Brain microvascular endothelial cell (primary cell): ENCODE measurements around the gene HNRNPAB.

ENCODE experiments used
- DNase-seq: peaks from one replicate; pipeline ENCODE4 v3.0.0-alpha.2; 2020
- H3K27ac ChIP-seq: fragments of 250-450 bp; sonication (Bioruptor Pico); 2 replicates; pipeline ENCODE4 v1.5.1; 2020; ENCODE audit warnings: mild to moderate bottlenecking, moderate library complexity
- H3K27me3 ChIP-seq: fragments of 250-450 bp; sonication (Bioruptor Pico); replicated peaks from 2 replicates; pipeline ENCODE4 v1.5.1; 2020; ENCODE audit warnings: mild to moderate bottlenecking
- H3K36me3 ChIP-seq: fragments of 250-450 bp; sonication (Bioruptor Pico); replicated peaks from 2 replicates; pipeline ENCODE4 v1.5.1; 2020; ENCODE audit warnings: mild to moderate bottlenecking
- H3K4me3 ChIP-seq: 2 replicates; pipeline ENCODE4 v1.5.1; 2011; ENCODE audit warnings: low read depth, mild to moderate bottlenecking, control low read depth, low read length, moderate library complexity
- in situ Hi-C: cut with HindIII; loops from 2 replicates; pipeline ENCODE4 v1.10.0; 2017; ENCODE audit warnings: low sequenced_read_pairs, low pct_ligation_motif_present
- TF ChIP-seq, protein P1 (sequence below): IDR thresholded peaks from 2 replicates; pipeline ENCODE4 v1.5.1; 2011; ENCODE audit warnings: low read depth, mild to moderate bottlenecking, moderate library complexity, low read length, control low read depth, inconsistent platforms; ENCODE audit errors: missing control alignments

Gene HNRNPAB

GRCh38 chr5:178215280-178216002 is 11.1 kb downstream of the HNRNPAB start:
- TF ChIP-seq, protein P1, sequence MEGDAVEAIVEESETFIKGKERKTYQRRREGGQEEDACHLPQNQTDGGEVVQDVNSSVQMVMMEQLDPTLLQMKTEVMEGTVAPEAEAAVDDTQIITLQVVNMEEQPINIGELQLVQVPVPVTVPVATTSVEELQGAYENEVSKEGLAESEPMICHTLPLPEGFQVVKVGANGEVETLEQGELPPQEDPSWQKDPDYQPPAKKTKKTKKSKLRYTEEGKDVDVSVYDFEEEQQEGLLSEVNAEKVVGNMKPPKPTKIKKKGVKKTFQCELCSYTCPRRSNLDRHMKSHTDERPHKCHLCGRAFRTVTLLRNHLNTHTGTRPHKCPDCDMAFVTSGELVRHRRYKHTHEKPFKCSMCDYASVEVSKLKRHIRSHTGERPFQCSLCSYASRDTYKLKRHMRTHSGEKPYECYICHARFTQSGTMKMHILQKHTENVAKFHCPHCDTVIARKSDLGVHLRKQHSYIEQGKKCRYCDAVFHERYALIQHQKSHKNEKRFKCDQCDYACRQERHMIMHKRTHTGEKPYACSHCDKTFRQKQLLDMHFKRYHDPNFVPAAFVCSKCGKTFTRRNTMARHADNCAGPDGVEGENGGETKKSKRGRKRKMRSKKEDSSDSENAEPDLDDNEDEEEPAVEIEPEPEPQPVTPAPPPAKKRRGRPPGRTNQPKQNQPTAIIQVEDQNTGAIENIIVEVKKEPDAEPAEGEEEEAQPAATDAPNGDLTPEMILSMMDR: no peak
- no peak overlapping the region for H3K27ac ChIP-seq
- DNase-seq: no peak
- H3K4me3 ChIP-seq: no peak overlapping the region
- no peaks in the 10 kb centered on the region for H3K27me3 ChIP-seq
- H3K36me3 ChIP-seq: peaks cover 60% of the 10 kb centered on the region
- in situ Hi-C loops: no loop called here

- in situ Hi-C loops: no loop called here
- no peak overlapping the region for H3K27ac ChIP-seq
- DNase-seq: no peak
- TF ChIP-seq, protein P1: no peak
- no peaks in the 10 kb centered on the region for H3K27me3 ChIP-seq
- no peak overlapping the region for H3K4me3 ChIP-seq
- peaks cover 53% of the 10 kb centered on the region for H3K36me3 ChIP-seq
These were observed 11.8 kb downstream of the HNRNPAB start for GRCh38 chr5:178216088-178216534.

DNA sequence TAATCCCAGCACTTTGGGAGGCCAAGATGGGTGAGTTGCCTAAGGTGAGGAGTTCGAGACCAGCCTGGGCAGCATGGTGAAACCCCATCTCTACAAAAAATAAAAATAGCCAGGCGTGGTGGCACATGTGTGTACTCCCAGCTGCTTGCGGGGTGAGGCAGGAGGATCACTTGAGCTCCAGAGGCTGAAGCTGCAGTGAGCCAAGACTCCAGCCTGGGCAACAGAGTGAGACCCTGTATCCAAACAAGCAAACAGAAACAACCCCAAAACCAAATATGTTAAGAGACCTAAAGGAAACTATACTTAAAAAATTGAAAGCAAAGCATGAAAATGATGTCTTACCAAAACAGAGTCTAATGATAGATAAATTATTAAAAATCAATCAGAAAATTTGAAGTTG is 12.4 kb downstream of the HNRNPAB start:
- no peak overlapping the region for H3K27ac ChIP-seq
- TF ChIP-seq, protein P1: no peak

GRCh38 chr5:178218237-178218776 is 14.0 kb downstream of the HNRNPAB start:
- H3K36me3 ChIP-seq: peaks cover 37% of the 10 kb centered on the region
- in situ Hi-C loops: no loop called here
- no peak overlapping the region for H3K27ac ChIP-seq
- no peak overlapping the region for H3K4me3 ChIP-seq
- TF ChIP-seq, protein P1: no peak
- no peak for DNase-seq
- no peaks in the 10 kb centered on the region for H3K27me3 ChIP-seq

More for the DNA sequence above, 12.4 kb downstream of the HNRNPAB start:
- in situ Hi-C loops: no loop called here
- Histone ChIP-seq H3K36me3 (peaks cover 49% of the 10 kb centered on the region), H3K27me3 (no peaks in the 10 kb centered on the region), H3K4me3 (no peak overlapping the region)
- no peak for DNase-seq

- no peak overlapping the region for H3K27ac ChIP-seq
- no peak for DNase-seq
- no peak overlapping the region for H3K4me3 ChIP-seq
- no peaks in the 10 kb centered on the region for H3K27me3 ChIP-seq
- H3K36me3 ChIP-seq: peaks cover 33% of the 10 kb centered on the region
- TF ChIP-seq, protein P1: no peak
- in situ Hi-C loops: no loop called here
These were observed 14.5 kb downstream of the HNRNPAB start for GRCh38 chr5:178218827-178219226.
